GM12878 (cell line): Measurements from ENCODE around the gene LRRC59. TPM values are rescaled to one million over a fixed set of nuclear protein-coding genes. Genes with fewer than 3 reads are reported as not detected.

Experiments used
- CBX5 ChIP-seq: sonication (generic); IDR thresholded peaks from 2 replicates; pipeline ENCODE4 v1.6.1; 2016; ENCODE audit warnings: low read depth, moderate library complexity, mild to moderate bottlenecking, inconsistent platforms
- FOXK2 ChIP-seq: fragments of 450-650 bp; IDR thresholded peaks from 2 replicates; pipeline ENCODE4 v1.6.1; 2017; ENCODE audit warnings: mild to moderate bottlenecking, moderate library complexity
- FOXM1 ChIP-seq: IDR thresholded peaks from 2 replicates; pipeline ENCODE4 v1.6.1; 2012; ENCODE audit warnings: low read depth, mild to moderate bottlenecking, inconsistent platforms, low read length, moderate library complexity
- IKZF2 ChIP-seq, 2 experiments: fragments of 450-650 bp; IDR thresholded peaks; 2 replicates each; pipeline ENCODE4 v1.6.1; 2017; ENCODE audit warnings: mild to moderate bottlenecking in 2 of 2, moderate library complexity in 2 of 2
- MEF2B ChIP-seq: fragments of 450-650 bp; IDR thresholded peaks from 2 replicates; pipeline ENCODE4 v1.6.1; 2018; ENCODE audit warnings: mild to moderate bottlenecking, moderate library complexity; ENCODE audit not compliant: partially characterized antibody, poor library complexity, severe bottlenecking
- NFXL1 ChIP-seq: fragments of 450-650 bp; IDR thresholded peaks from 2 replicates; pipeline ENCODE4 v1.6.1; 2017; ENCODE audit warnings: antibody characterized with exemption, mild to moderate bottlenecking, borderline replicate concordance
- NRF1 ChIP-seq: conservative IDR thresholded peaks from 2 replicates; pipeline ENCODE4 v1.6.1; 2011; ENCODE audit warnings: mild to moderate bottlenecking, low read depth, low read length, improper control_type of control experiment
- RAD21 ChIP-seq: IDR thresholded peaks from 2 replicates; pipeline ENCODE4 v1.6.1; 2011; ENCODE audit warnings: mild to moderate bottlenecking, low read depth, low read length, moderate library complexity; ENCODE audit not compliant: insufficient read depth
- RCOR1 ChIP-seq: conservative IDR thresholded peaks from 2 replicates; pipeline ENCODE4 v1.6.1; 2012; ENCODE audit warnings: low read depth, low read length, improper control_type of control experiment
- SMAD1 ChIP-seq: fragments of 450-650 bp; IDR thresholded peaks from 2 replicates; pipeline ENCODE4 v1.6.1; 2018; ENCODE audit warnings: mild to moderate bottlenecking, low read depth; ENCODE audit not compliant: partially characterized antibody
- SMARCA5 ChIP-seq: fragments of 450-650 bp; IDR thresholded peaks from 2 replicates; pipeline ENCODE4 v1.6.1; 2017; ENCODE audit warnings: mild to moderate bottlenecking
- STAT1 ChIP-seq: fragments of 450-650 bp; conservative IDR thresholded peaks from 2 replicates; pipeline ENCODE4 v1.6.1; 2014; ENCODE audit warnings: antibody characterized with exemption, mild to moderate bottlenecking
- WRNIP1 ChIP-seq: IDR thresholded peaks from 2 replicates; pipeline ENCODE4 v1.6.1; 2011; ENCODE audit warnings: low read depth, low read length, improper control_type of control experiment, borderline replicate concordance
- ZSCAN29 ChIP-seq: fragments of 450-650 bp; IDR thresholded peaks from 2 replicates; pipeline ENCODE4 v1.6.1; 2017; ENCODE audit warnings: mild to moderate bottlenecking, moderate library complexity
- polyA plus RNA-seq, 11 experiments: library from polyadenylated mRNA; depleted of rRNA in 4 of 11; unstranded in 6 of 11; stranded (reverse) in 5 of 11; fragments of >200 nt; fragmentation: Nextera tagmentation in 4 of 11; fragmentation: Illumina TruSeq in 1 of 11; extraction: Ambion mirVana in 4 of 11; extraction: Trizol in 1 of 11; gene quantifications; 1 replicate in 1 of 11; 2 replicates in 10 of 11; pipeline versions ENCODE4 v1.2.1 to v1.2.3, GENCODE V29; 2011 to 2016; ENCODE audit warnings: inconsistent platforms in 2 of 11, missing spikeins in 2 of 11, low read depth in 1 of 11
- total RNA-seq, 4 experiments: library from RNA; depleted of rRNA in 3 of 4; stranded (reverse); fragments of >200 nt in 3 of 4; fragmentation: Illumina TruSeq in 1 of 4; extraction: Trizol in 1 of 4; gene quantifications; 2 replicates each; pipeline versions ENCODE4 v1.2.1 to v1.2.3, GENCODE V29; 2013 to 2021
- TF ChIP-seq, protein P1 (sequence below): IDR thresholded peaks from 2 replicates; pipeline ENCODE4 v1.6.1; 2012; ENCODE audit warnings: low read depth, low read length, improper control_type of control experiment
- TF ChIP-seq, protein P2 (sequence below): fragments of 450-650 bp; IDR thresholded peaks from 2 replicates; pipeline ENCODE4 v1.6.1; 2018; ENCODE audit warnings: borderline replicate concordance, mild to moderate bottlenecking; ENCODE audit not compliant: partially characterized antibody
- TF ChIP-seq, protein P3 (sequence below): fragments of 450-650 bp; IDR thresholded peaks from 2 replicates; pipeline ENCODE4 v1.6.1; 2017; ENCODE audit warnings: mild to moderate bottlenecking, low read depth, inconsistent platforms; ENCODE audit not compliant: poor library complexity, severe bottlenecking
- TF ChIP-seq, protein P4 (sequence below): IDR thresholded peaks from 2 replicates; pipeline ENCODE4 v1.6.1; 2012; ENCODE audit warnings: improper control_type of control experiment, low read depth, low read length; ENCODE audit not compliant: insufficient replicate concordance

Gene LRRC59
- total and polyA plus RNA-seq, 10 of the 15 experiments (the other 5 are each of a cell fraction or from before 2014, with no cell fraction given) = 8.8 to 82.2 (median 63.0) TPM

DNA sequence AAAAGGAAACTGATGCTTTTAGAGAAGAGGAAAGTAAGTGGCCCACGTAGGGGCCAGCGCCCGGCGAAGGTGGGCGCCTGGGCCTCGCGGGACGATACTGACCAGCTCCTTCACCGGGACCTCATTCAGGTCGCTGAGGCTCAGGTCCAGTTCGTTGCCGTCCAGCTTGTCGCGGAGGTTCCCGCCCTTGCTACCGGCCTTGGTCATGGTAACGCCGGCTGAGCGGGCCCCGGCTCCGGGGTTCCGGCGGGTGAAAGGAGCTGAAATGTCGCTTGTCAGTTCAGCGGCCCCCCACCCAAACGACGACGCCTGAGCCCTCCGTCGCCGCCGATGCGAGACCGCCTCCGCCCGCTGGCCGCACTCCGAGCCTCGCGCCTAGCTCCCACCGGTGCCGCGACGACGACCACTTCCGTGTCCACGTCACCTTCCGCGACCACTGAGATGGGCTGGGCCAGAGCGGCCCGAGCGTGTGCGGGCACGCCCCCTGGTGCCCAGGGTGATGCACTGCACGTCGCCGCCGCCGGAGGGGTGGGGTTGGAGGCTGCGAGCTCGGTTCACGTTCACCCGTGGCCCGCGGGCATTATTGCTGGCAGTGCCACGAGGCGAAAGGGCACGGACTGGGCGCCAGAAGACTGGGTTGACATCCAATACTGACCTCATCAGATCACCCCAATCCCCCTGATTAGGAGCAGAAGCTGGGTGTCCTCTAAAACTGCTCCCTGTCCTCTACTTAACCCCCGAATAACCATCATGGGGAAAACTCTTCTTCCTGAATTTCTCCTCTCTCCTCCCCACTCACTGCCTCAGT is at the start of gene LRRC59 (continued):
- peak; percentile 22 for TF ChIP-seq MEF2B
- peak; percentile 85; the same call in 1 of the 2 replicates for TF ChIP-seq STAT1
- TF ChIP-seq, protein P1, sequence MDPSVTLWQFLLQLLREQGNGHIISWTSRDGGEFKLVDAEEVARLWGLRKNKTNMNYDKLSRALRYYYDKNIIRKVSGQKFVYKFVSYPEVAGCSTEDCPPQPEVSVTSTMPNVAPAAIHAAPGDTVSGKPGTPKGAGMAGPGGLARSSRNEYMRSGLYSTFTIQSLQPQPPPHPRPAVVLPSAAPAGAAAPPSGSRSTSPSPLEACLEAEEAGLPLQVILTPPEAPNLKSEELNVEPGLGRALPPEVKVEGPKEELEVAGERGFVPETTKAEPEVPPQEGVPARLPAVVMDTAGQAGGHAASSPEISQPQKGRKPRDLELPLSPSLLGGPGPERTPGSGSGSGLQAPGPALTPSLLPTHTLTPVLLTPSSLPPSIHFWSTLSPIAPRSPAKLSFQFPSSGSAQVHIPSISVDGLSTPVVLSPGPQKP = peak; percentile 78
- TF ChIP-seq ZSCAN29 = no peak
- no peak; the same call in 1 of the 2 replicates for TF ChIP-seq CBX5
- no peak for TF ChIP-seq SMAD1
- no peak for TF ChIP-seq FOXK2
- TF ChIP-seq, protein P2, sequence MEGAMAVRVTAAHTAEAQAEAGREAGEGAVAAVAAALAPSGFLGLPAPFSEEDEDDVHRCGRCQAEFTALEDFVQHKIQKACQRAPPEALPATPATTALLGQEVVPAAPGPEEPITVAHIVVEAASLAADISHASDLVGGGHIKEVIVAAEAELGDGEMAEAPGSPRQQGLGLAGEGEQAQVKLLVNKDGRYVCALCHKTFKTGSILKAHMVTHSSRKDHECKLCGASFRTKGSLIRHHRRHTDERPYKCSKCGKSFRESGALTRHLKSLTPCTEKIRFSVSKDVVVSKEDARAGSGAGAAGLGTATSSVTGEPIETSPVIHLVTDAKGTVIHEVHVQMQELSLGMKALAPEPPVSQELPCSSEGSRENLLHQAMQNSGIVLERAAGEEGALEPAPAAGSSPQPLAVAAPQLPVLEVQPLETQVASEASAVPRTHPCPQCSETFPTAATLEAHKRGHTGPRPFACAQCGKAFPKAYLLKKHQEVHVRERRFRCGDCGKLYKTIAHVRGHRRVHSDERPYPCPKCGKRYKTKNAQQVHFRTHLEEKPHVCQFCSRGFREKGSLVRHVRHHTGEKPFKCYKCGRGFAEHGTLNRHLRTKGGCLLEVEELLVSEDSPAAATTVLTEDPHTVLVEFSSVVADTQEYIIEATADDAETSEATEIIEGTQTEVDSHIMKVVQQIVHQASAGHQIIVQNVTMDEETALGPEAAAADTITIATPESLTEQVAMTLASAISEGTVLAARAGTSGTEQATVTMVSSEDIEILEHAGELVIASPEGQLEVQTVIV = peak; percentile 54
- TF ChIP-seq SMARCA5 = peak; percentile 98
- no peak; the same call in 1 of the 2 replicates for TF ChIP-seq FOXM1
- no peak for TF ChIP-seq NFXL1
- TF ChIP-seq RCOR1 = no peak
- TF ChIP-seq IKZF2 (IDR thresholded peaks at IDR 0.05) = peak in 1 of 2 experiments; percentile 60; a peak in 1 of 4 replicates
- peak; percentile 43 for TF ChIP-seq RAD21
- TF ChIP-seq NRF1 = no peak
- TF ChIP-seq, protein P3, sequence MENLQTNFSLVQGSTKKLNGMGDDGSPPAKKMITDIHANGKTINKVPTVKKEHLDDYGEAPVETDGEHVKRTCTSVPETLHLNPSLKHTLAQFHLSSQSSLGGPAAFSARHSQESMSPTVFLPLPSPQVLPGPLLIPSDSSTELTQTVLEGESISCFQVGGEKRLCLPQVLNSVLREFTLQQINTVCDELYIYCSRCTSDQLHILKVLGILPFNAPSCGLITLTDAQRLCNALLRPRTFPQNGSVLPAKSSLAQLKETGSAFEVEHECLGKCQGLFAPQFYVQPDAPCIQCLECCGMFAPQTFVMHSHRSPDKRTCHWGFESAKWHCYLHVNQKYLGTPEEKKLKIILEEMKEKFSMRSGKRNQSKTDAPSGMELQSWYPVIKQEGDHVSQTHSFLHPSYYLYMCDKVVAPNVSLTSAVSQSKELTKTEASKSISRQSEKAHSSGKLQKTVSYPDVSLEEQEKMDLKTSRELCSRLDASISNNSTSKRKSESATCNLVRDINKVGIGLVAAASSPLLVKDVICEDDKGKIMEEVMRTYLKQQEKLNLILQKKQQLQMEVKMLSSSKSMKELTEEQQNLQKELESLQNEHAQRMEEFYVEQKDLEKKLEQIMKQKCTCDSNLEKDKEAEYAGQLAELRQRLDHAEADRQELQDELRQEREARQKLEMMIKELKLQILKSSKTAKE = no peak
- no peak for TF ChIP-seq WRNIP1
- TF ChIP-seq, protein P4, sequence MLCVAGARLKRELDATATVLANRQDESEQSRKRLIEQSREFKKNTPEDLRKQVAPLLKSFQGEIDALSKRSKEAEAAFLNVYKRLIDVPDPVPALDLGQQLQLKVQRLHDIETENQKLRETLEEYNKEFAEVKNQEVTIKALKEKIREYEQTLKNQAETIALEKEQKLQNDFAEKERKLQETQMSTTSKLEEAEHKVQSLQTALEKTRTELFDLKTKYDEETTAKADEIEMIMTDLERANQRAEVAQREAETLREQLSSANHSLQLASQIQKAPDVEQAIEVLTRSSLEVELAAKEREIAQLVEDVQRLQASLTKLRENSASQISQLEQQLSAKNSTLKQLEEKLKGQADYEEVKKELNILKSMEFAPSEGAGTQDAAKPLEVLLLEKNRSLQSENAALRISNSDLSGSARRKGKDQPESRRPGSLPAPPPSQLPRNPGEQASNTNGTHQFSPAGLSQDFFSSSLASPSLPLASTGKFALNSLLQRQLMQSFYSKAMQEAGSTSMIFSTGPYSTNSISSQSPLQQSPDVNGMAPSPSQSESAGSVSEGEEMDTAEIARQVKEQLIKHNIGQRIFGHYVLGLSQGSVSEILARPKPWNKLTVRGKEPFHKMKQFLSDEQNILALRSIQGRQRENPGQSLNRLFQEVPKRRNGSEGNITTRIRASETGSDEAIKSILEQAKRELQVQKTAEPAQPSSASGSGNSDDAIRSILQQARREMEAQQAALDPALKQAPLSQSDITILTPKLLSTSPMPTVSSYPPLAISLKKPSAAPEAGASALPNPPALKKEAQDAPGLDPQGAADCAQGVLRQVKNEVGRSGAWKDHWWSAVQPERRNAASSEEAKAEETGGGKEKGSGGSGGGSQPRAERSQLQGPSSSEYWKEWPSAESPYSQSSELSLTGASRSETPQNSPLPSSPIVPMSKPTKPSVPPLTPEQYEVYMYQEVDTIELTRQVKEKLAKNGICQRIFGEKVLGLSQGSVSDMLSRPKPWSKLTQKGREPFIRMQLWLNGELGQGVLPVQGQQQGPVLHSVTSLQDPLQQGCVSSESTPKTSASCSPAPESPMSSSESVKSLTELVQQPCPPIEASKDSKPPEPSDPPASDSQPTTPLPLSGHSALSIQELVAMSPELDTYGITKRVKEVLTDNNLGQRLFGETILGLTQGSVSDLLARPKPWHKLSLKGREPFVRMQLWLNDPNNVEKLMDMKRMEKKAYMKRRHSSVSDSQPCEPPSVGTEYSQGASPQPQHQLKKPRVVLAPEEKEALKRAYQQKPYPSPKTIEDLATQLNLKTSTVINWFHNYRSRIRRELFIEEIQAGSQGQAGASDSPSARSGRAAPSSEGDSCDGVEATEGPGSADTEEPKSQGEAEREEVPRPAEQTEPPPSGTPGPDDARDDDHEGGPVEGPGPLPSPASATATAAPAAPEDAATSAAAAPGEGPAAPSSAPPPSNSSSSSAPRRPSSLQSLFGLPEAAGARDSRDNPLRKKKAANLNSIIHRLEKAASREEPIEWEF = no peak
